Mesenchymal stem cell (in vitro differentiated cells and primary cell): Measurements from ENCODE around the gene UBL7.

Source experiments
- DNase-seq: peaks from one replicate; pipeline ENCODE4 v3.0.0-alpha.2; 2013
- H2AFZ ChIP-seq: one replicate; pipeline ENCODE4 v1.6.1; 2013; ENCODE audit warnings: low read depth, mild to moderate bottlenecking, control low read depth, inconsistent platforms, low read length, moderate library complexity
- H2AK5ac ChIP-seq: 2 replicates; pipeline ENCODE4 v1.6.1; 2013; ENCODE audit warnings: low read length, moderate library complexity, mild to moderate bottlenecking, inconsistent platforms; ENCODE audit not compliant: severe bottlenecking
- H2BK120ac ChIP-seq: one replicate; pipeline ENCODE4 v1.6.1; 2013; ENCODE audit warnings: low read depth, mild to moderate bottlenecking, inconsistent platforms, low read length, moderate library complexity
- H2BK12ac ChIP-seq, 2 experiments: one replicate each; pipeline ENCODE4 v1.6.1; 2013; ENCODE audit warnings: inconsistent platforms in 2 of 2, low read length in 2 of 2, mild to moderate bottlenecking in 2 of 2, moderate library complexity in 2 of 2, control low read depth in 1 of 2
- H2BK15ac ChIP-seq: one replicate; pipeline ENCODE4 v1.6.1; 2013; ENCODE audit warnings: mild to moderate bottlenecking, low read depth, inconsistent platforms; ENCODE audit not compliant: poor library complexity, severe bottlenecking
- H2BK5ac ChIP-seq: 2 replicates; pipeline ENCODE4 v1.6.1; 2013; ENCODE audit warnings: low read depth, mild to moderate bottlenecking, low read length, control low read depth, inconsistent platforms; ENCODE audit not compliant: poor library complexity, severe bottlenecking
- H3K14ac ChIP-seq, 2 experiments: one replicate each; pipeline ENCODE4 v1.6.1; 2013; ENCODE audit warnings: inconsistent platforms in 2 of 2, low read length in 2 of 2, control low read depth in 1 of 2, mild to moderate bottlenecking in 1 of 2, moderate library complexity in 1 of 2
- H3K18ac ChIP-seq, 2 experiments: one replicate each; pipeline ENCODE4 v1.6.1; 2013; ENCODE audit warnings: inconsistent platforms in 2 of 2, low read length in 2 of 2, control low read depth in 1 of 2, low read depth in 1 of 2, mild to moderate bottlenecking in 1 of 2
- H3K23ac ChIP-seq, 2 experiments: one replicate each; pipeline ENCODE4 v1.6.1; 2013; ENCODE audit warnings: inconsistent platforms in 2 of 2, low read length in 2 of 2, mild to moderate bottlenecking in 2 of 2, moderate library complexity in 2 of 2, control low read depth in 1 of 2
- H3K27ac ChIP-seq: 2 replicates; pipeline ENCODE4 v1.5.1; 2013; ENCODE audit warnings: mild to moderate bottlenecking, moderate library complexity, low read length, control low read depth, inconsistent platforms; ENCODE audit not compliant: poor library complexity, severe bottlenecking
- H3K27me3 ChIP-seq, 2 experiments: 2 replicates each; pipeline versions ENCODE4 v1.6.1 to v1.7.0; 2013; ENCODE audit warnings: low read length in 2 of 2, mild to moderate bottlenecking in 2 of 2, moderate library complexity in 2 of 2, control low read depth in 1 of 2, inconsistent platforms in 1 of 2; ENCODE audit not compliant: control insufficient read depth in 1 of 2, insufficient read depth in 1 of 2
- H3K36me3 ChIP-seq, 2 experiments: 2 replicates each; pipeline versions ENCODE4 v1.6.1 to v1.7.0; 2013; ENCODE audit warnings: low read length in 2 of 2, control low read depth in 1 of 2, inconsistent platforms in 1 of 2, low read depth in 1 of 2, mild to moderate bottlenecking in 1 of 2; ENCODE audit not compliant: insufficient read depth in 2 of 2, control insufficient read depth in 1 of 2
- H3K4ac ChIP-seq, 2 experiments: one replicate each; pipeline ENCODE4 v1.6.1; 2013; ENCODE audit warnings: inconsistent platforms in 2 of 2, low read length in 2 of 2, mild to moderate bottlenecking in 2 of 2, moderate library complexity in 2 of 2, control low read depth in 1 of 2, low read depth in 1 of 2
- H3K4me1 ChIP-seq: 2 replicates; pipeline ENCODE4 v1.6.1; 2013; ENCODE audit warnings: low read depth, low read length, control low read depth; ENCODE audit not compliant: control insufficient read depth, insufficient read depth
- H3K4me2 ChIP-seq: 2 replicates; pipeline ENCODE4 v1.6.1; 2013; ENCODE audit warnings: low read length, mild to moderate bottlenecking, inconsistent platforms; ENCODE audit not compliant: poor library complexity, severe bottlenecking
- H3K4me3 ChIP-seq, 2 experiments: 2 replicates each; pipeline versions ENCODE4 v1.5.1 to v1.7.0; 2013; ENCODE audit warnings: low read length in 2 of 2, mild to moderate bottlenecking in 2 of 2, control low read depth in 1 of 2, low read depth in 1 of 2; ENCODE audit not compliant: insufficient read depth in 1 of 2
- H3K79me1 ChIP-seq: replicated peaks from 2 replicates; pipeline ENCODE4 v1.6.1; 2013; ENCODE audit warnings: mild to moderate bottlenecking, control low read depth, low read length, inconsistent platforms; ENCODE audit not compliant: poor library complexity, severe bottlenecking
- H3K9ac ChIP-seq: 2 replicates; pipeline ENCODE4 v1.7.0; 2013; ENCODE audit warnings: mild to moderate bottlenecking, low read length, moderate library complexity
- H3K9me3 ChIP-seq: 2 replicates; pipeline ENCODE4 v1.7.0; 2013; ENCODE audit warnings: mild to moderate bottlenecking, low read length; ENCODE audit not compliant: control insufficient read depth
- H4K8ac ChIP-seq: one replicate; pipeline ENCODE4 v1.6.1; 2013; ENCODE audit warnings: inconsistent platforms, mild to moderate bottlenecking, low read length, moderate library complexity
- H4K91ac ChIP-seq: one replicate; pipeline ENCODE4 v1.6.1; 2013; ENCODE audit warnings: mild to moderate bottlenecking, low read length, inconsistent platforms
- WGBS: methylation state at CpG from one replicate; pipeline ENCODE4 v1.1.7; 2013; ENCODE audit warnings: mixed read lengths; 5-methylcytosine and 5-hydroxymethylcytosine counted together

UBL7 gene

DNA sequence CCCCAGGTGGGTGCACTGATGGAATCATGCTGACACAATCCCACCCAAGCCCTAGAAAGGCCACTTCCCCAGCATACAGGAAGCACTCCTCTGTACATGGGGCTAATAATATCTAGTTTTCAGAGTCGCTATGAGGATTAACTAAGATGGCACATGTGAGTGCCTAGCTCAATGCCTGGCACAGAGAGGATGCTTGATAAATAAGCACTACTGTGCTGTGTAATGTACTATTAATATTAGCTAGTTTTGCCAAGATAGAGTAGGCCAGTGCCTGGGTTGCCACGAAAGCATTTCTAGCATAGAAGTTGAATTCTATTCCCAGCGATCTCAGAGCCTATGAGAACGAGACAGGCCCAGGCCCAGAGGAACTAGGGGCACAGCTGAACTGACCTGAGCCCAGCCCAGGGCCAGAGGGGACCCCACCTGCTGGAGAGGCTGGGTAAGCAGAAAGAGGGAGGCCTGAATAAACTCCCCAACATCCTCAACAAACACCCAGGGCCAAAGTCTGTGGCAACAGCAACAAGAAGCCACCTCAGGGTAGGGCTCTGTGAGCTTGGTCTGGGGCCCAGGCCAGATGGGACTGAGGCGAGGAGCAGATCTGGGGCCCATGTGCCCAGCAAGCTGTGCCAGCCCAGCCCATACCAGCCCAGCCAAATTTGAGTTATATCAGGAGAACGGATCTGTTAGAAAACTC, 19.6 kb downstream of the UBL7 start:
- Histone ChIP-seq H3K23ac (no peak overlapping the region), H3K4me1 (peaks cover 4% of the 10 kb centered on the region), H2BK12ac (no peak overlapping the region), H3K79me1 (peaks cover under 1% of the 10 kb centered on the region), H2BK120ac (no peak overlapping the region), H2BK5ac (no peak overlapping the region), H2AFZ (no peak overlapping the region), H2BK15ac (no peak overlapping the region), H3K27ac (no peak overlapping the region), H3K27me3 (no peaks in the 10 kb centered on the region), H3K36me3 (peaks cover 17 to 22% of the 10 kb centered on the region in 2 experiments), H4K8ac (no peak overlapping the region), H3K9me3 (no peaks in the 10 kb centered on the region), H3K4ac (no peak overlapping the region), H3K18ac (no peak overlapping the region), H2AK5ac (no peak overlapping the region), H3K9ac (no peak overlapping the region), H3K4me2 (no peak overlapping the region), H3K14ac (no peak overlapping the region), H4K91ac (no peak overlapping the region), H3K4me3 (no peak overlapping the region)
- WGBS: 84% methylated on average over 6 of the region's 6 CpGs
- DNase-seq: no peak

GRCh38 chr15:74438721-74439316, 22.1 kb downstream of the UBL7 start:
- no peaks in the 10 kb centered on the region for H3K36me3 ChIP-seq
- no peak overlapping the region for H2AFZ ChIP-seq
- WGBS: 0% methylated on average over 2 of the region's 2 CpGs
- H3K4me3 ChIP-seq: no peak overlapping the region
- no peak overlapping the region for H3K27ac ChIP-seq
- H4K91ac ChIP-seq: no peak overlapping the region
- no peaks in the 10 kb centered on the region for H3K9me3 ChIP-seq
- peaks cover 1% of the 10 kb centered on the region for H3K79me1 ChIP-seq
- H2AK5ac ChIP-seq: no peak overlapping the region
- no peak overlapping the region for H2BK120ac ChIP-seq
- no peak overlapping the region for H3K4ac ChIP-seq
- no peak overlapping the region for H3K14ac ChIP-seq
- no peak overlapping the region for H2BK15ac ChIP-seq
- no peak overlapping the region for H3K18ac ChIP-seq
- DNase-seq: peak; percentile 69
- H4K8ac ChIP-seq: no peak overlapping the region
- H3K9ac ChIP-seq: no peak overlapping the region
- H3K23ac ChIP-seq: no peak overlapping the region
- H2BK5ac ChIP-seq: no peak overlapping the region
- peaks cover 16% of the 10 kb centered on the region for H3K4me1 ChIP-seq
- H2BK12ac ChIP-seq: no peak overlapping the region
- H3K4me2 ChIP-seq: no peak overlapping the region
- no peaks in the 10 kb centered on the region for H3K27me3 ChIP-seq

DNA sequence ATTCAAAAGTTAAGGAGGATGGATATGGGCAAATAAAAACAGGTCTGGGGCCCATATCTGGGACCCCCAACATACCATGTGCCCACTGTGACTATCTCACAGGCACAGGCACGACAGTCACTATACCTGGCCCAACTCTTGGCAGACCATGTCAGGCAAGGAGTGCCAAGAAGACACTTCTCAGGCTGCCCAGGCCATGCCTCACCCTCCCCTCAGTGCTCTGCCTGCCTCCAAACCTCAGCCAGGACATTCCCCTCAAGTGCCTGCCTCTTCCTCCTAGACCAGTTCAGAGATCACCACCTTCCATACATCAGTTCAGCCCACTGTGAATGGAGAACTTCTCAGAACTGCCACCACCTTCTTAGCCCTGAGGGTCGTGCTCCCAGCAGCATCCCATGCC, 22.8 kb downstream of the UBL7 start:
- Histone ChIP-seq H2BK120ac (no peak overlapping the region), H2BK15ac (no peak overlapping the region), H2BK5ac (no peak overlapping the region), H3K4me3 (no peak overlapping the region), H3K4me2 (no peak overlapping the region), H3K9me3 (no peaks in the 10 kb centered on the region), H4K8ac (peak overlapping the region; percentile 35), H4K91ac (peak overlapping the region; percentile 73), H3K27me3 (no peaks in the 10 kb centered on the region), H3K4me1 (peaks cover 13% of the 10 kb centered on the region), H2BK12ac (peak overlapping the region; percentile 12 to 61), H3K9ac (no peak overlapping the region), H3K36me3 (no peaks in the 10 kb centered on the region), H2AFZ (no peak overlapping the region), H3K4ac (peak overlapping the region in 1 of 2 experiments; percentile 17), H3K14ac (peak overlapping the region in 1 of 2 experiments; percentile 23), H2AK5ac (peak overlapping the region; percentile 57), H3K27ac (no peak overlapping the region), H3K18ac (peak overlapping the region in 1 of 2 experiments; percentile 31), H3K23ac (no peak overlapping the region), H3K79me1 (peaks cover 1% of the 10 kb centered on the region)
- WGBS: 49% methylated on average over 2 of the region's 2 CpGs
- DNase-seq: no peak

- no peak overlapping the region for H4K91ac ChIP-seq
- peak overlapping the region; percentile 89 for H4K8ac ChIP-seq
- no peaks in the 10 kb centered on the region for H3K9me3 ChIP-seq
- H3K14ac ChIP-seq: peak overlapping the region in 1 of 2 experiments; percentile 85
- H3K9ac ChIP-seq: peak overlapping the region; percentile 86
- no peak overlapping the region for H2BK120ac ChIP-seq
- H2BK12ac ChIP-seq: peak overlapping the region in 1 of 2 experiments; percentile 87
- peak overlapping the region; percentile 54 to 92 for H3K18ac ChIP-seq
- H3K23ac ChIP-seq: no peak overlapping the region
- H3K27me3 ChIP-seq: no peaks in the 10 kb centered on the region
- H3K36me3 ChIP-seq: no peaks in the 10 kb centered on the region
- WGBS: 57% methylated on average over 16 of the region's 16 CpGs
- H2BK5ac ChIP-seq: peak overlapping the region; percentile 82
- peak overlapping the region; percentile 39 for H2AFZ ChIP-seq
- H2AK5ac ChIP-seq: peak overlapping the region; percentile 29
- H3K27ac ChIP-seq: peak overlapping the region; percentile 73
- H3K4me1 ChIP-seq: peaks cover 35% of the 10 kb centered on the region
- peak overlapping the region; percentile 9 to 80 for H3K4me3 ChIP-seq
- DNase-seq: peak; percentile 18
- H3K4me2 ChIP-seq: peak overlapping the region; percentile 40
- H3K4ac ChIP-seq: peak overlapping the region; percentile 1 to 49
- no peak overlapping the region for H2BK15ac ChIP-seq
- H3K79me1 ChIP-seq: peaks cover 1% of the 10 kb centered on the region
Measured at GRCh38 chr15:74434263-74435136, 26.5 kb downstream of the UBL7 start.
